GM12801 (cell line): ENCODE measurements around the gene DRC7.

Experiments used
- CTCF ChIP-seq: IDR thresholded peaks from one replicate; pipeline ENCODE4 v1.5.1; 2011; ENCODE audit warnings: control low read depth; ENCODE audit not compliant: insufficient read length; ENCODE audit errors: extremely low read depth

Gene DRC7

GRCh38 chr16:57667526-57668262 is 26.9 kb upstream of the DRC7 start:
- no peak for TF ChIP-seq CTCF

GRCh38 chr16:57668263-57668571 is 26.4 kb upstream of the DRC7 start, which contains the start of gene ADGRG3:
Gene ADGRG3, plus strand, starts transcription at chr16:57668306. Its CDS starts 42 bp downstream, at chr16:57668348.
- no peak for TF ChIP-seq CTCF

- no peak for TF ChIP-seq CTCF
Measured at GRCh38 chr16:57668630-57669475, 25.8 kb upstream of the DRC7 start.

- no peak for TF ChIP-seq CTCF
Measured at GRCh38 chr16:57669476-57670162, 25.0 kb upstream of the DRC7 start.

GRCh38 chr16:57670196-57670595 is 24.4 kb upstream of the DRC7 start:
- no peak for TF ChIP-seq CTCF

- TF ChIP-seq CTCF: no peak
Measured at GRCh38 chr16:57672416-57672815, 22.2 kb upstream of the DRC7 start.

- no peak for TF ChIP-seq CTCF
Measured at GRCh38 chr16:57672824-57673223, 21.8 kb upstream of the DRC7 start.
